ENCODE data around the gene PRKAB1. TPM values are rescaled to one million over a fixed set of nuclear protein-coding genes. Genes with fewer than 3 reads are reported as not detected.

PRKAB1 gene
- polyA plus RNA-seq, 1 donor, result 45.1 TPM

GRCh38 chr12:119672194-119672593, 4.3 kb downstream of the PRKAB1 start:
- H3K9me3 ChIP-seq (ENCODE audit: control insufficient read depth, low read depth, low read length), result peaks cover 2% of the 10 kb centered on the region
- H3K4me1 ChIP-seq (ENCODE audit: control insufficient read depth, insufficient read depth, low read length), result peaks cover 33% of the 10 kb centered on the region
- H3K27me3 ChIP-seq (ENCODE audit: control insufficient read depth, insufficient read depth, low read length), result no peaks in the 10 kb centered on the region
- peaks cover 56% of the 10 kb centered on the region for H3K36me3 ChIP-seq (ENCODE audit: control insufficient read depth, insufficient read depth, low read length)
- no peak overlapping the region for H3K27ac ChIP-seq (ENCODE audit: low read length)
- no peak overlapping the region for H3K4me3 ChIP-seq (ENCODE audit: low read length)
- DNase-seq, result no peak
- WGBS (ENCODE audit: insufficient coverage, low lambda C conversion rate), result no CpG with 5 or more reads among the region's 8 CpGs

DNA sequence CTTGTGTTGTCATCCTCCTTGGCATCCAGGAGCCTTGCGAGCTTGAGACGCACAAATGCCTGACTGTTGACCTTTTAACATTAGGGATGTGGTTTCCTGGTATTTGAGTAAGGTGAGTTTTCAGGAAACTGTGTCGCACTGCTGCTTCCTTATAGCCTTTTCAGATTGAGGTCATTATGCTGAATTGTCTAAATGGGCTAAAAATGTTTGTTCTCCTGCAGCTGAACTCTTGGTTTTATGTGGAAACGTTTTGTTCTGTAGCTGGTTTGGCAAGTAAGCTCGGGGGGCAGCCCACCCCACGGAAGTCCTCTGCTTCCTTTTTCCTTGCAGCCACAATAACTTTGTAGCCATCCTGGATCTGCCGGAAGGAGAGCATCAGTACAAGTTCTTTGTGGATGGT, 5.7 kb downstream of the PRKAB1 start:
- Histone ChIP-seq H3K9me3 (ENCODE audit: control insufficient read depth, low read depth, low read length) (no peaks in the 10 kb centered on the region), H3K36me3 (ENCODE audit: control insufficient read depth, insufficient read depth, low read length) (peaks cover 70% of the 10 kb centered on the region), H3K27ac (ENCODE audit: low read length) (peak overlapping the region; percentile 49), H3K27me3 (ENCODE audit: control insufficient read depth, insufficient read depth, low read length) (no peaks in the 10 kb centered on the region), H3K4me3 (ENCODE audit: low read length) (no peak overlapping the region), H3K4me1 (ENCODE audit: control insufficient read depth, insufficient read depth, low read length) (peaks cover 33% of the 10 kb centered on the region)
- DNase-seq, result peak in 1 of 2 donors; percentile 27
- WGBS (ENCODE audit: insufficient coverage, low lambda C conversion rate), result no CpG with 5 or more reads among the region's 7 CpGs

DNA sequence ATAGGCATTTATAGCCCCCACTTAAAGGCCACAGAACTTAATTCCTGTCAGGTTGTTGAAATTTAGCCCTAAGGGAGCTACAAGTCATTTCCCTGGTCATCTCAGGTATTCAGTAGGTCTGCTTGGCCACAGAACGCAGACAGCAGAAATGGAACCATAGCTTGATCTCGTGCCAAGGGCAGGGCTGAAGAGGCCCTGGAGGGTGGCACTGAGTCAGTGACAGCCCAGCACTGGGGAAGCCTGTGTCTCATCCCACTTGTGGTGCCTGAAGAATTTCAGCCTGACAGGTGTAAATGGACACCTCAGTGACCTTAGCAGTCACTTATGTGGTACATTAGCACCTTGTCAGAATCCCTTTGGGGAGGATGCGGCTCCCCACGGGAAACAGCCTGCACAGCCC, 6.6 kb downstream of the PRKAB1 start:
- no peak overlapping the region for H3K27ac ChIP-seq (ENCODE audit: low read length)
- peaks cover 79% of the 10 kb centered on the region for H3K36me3 ChIP-seq (ENCODE audit: control insufficient read depth, insufficient read depth, low read length)

GRCh38 chr12:119676022-119676421, 8.1 kb downstream of the PRKAB1 start:
- Histone ChIP-seq H3K4me3 (ENCODE audit: low read length) (no peak overlapping the region), H3K27ac (ENCODE audit: low read length) (no peak overlapping the region), H3K4me1 (ENCODE audit: control insufficient read depth, insufficient read depth, low read length) (peaks cover 38% of the 10 kb centered on the region), H3K36me3 (ENCODE audit: control insufficient read depth, insufficient read depth, low read length) (peaks cover 94% of the 10 kb centered on the region), H3K27me3 (ENCODE audit: control insufficient read depth, insufficient read depth, low read length) (no peaks in the 10 kb centered on the region), H3K9me3 (ENCODE audit: control insufficient read depth, low read depth, low read length) (no peaks in the 10 kb centered on the region)
- DNase-seq, result no peak
- WGBS (ENCODE audit: insufficient coverage, low lambda C conversion rate), result 75% methylated on average over 2 of the region's 9 CpGs

More for the DNA sequence above, 6.6 kb downstream of the PRKAB1 start:
- no peak for DNase-seq
- H3K4me3 ChIP-seq (ENCODE audit: low read length), result no peak overlapping the region
- WGBS (ENCODE audit: insufficient coverage, low lambda C conversion rate), result no CpG with 5 or more reads among the region's 4 CpGs
- no peaks in the 10 kb centered on the region for H3K27me3 ChIP-seq (ENCODE audit: control insufficient read depth, insufficient read depth, low read length)
- H3K4me1 ChIP-seq (ENCODE audit: control insufficient read depth, insufficient read depth, low read length), result peaks cover 37% of the 10 kb centered on the region
- H3K9me3 ChIP-seq (ENCODE audit: control insufficient read depth, low read depth, low read length), result no peaks in the 10 kb centered on the region

- no peak overlapping the region for H3K27ac ChIP-seq (ENCODE audit: low read length)
- H3K4me1 ChIP-seq (ENCODE audit: control insufficient read depth, insufficient read depth, low read length), result peaks cover 43% of the 10 kb centered on the region
- no CpG with 5 or more reads among the region's 13 CpGs for WGBS (ENCODE audit: insufficient coverage, low lambda C conversion rate)
- H3K27me3 ChIP-seq (ENCODE audit: control insufficient read depth, insufficient read depth, low read length), result no peaks in the 10 kb centered on the region
- H3K36me3 ChIP-seq (ENCODE audit: control insufficient read depth, insufficient read depth, low read length), result peaks cover 96% of the 10 kb centered on the region
- no peak for DNase-seq
- no peak overlapping the region for H3K4me3 ChIP-seq (ENCODE audit: low read length)
- no peaks in the 10 kb centered on the region for H3K9me3 ChIP-seq (ENCODE audit: control insufficient read depth, low read depth, low read length)
These were observed 8.6 kb downstream of the PRKAB1 start for GRCh38 chr12:119676573-119676972.

GRCh38 chr12:119678459-119678858, 10.5 kb downstream of the PRKAB1 start:
- H3K27ac ChIP-seq (ENCODE audit: low read length), result no peak overlapping the region
- H3K4me1 ChIP-seq (ENCODE audit: control insufficient read depth, insufficient read depth, low read length), result peaks cover 50% of the 10 kb centered on the region
- H3K27me3 ChIP-seq (ENCODE audit: control insufficient read depth, insufficient read depth, low read length), result no peaks in the 10 kb centered on the region
- no peak for DNase-seq
- peaks cover 85% of the 10 kb centered on the region for H3K36me3 ChIP-seq (ENCODE audit: control insufficient read depth, insufficient read depth, low read length)
- no peak overlapping the region for H3K4me3 ChIP-seq (ENCODE audit: low read length)
- WGBS (ENCODE audit: insufficient coverage, low lambda C conversion rate), result no CpG with 5 or more reads among the region's 7 CpGs
- no peaks in the 10 kb centered on the region for H3K9me3 ChIP-seq (ENCODE audit: control insufficient read depth, low read depth, low read length)

GRCh38 chr12:119679081-119679480, 11.1 kb downstream of the PRKAB1 start:
- DNase-seq, result no peak
- WGBS (ENCODE audit: insufficient coverage, low lambda C conversion rate), result no CpG with 5 or more reads among the region's 5 CpGs
- H3K36me3 ChIP-seq (ENCODE audit: control insufficient read depth, insufficient read depth, low read length), result peaks cover 79% of the 10 kb centered on the region
- H3K4me1 ChIP-seq (ENCODE audit: control insufficient read depth, insufficient read depth, low read length), result peaks cover 48% of the 10 kb centered on the region
- no peak overlapping the region for H3K4me3 ChIP-seq (ENCODE audit: low read length)
- H3K27ac ChIP-seq (ENCODE audit: low read length), result peak overlapping the region; percentile 84
- no peaks in the 10 kb centered on the region for H3K9me3 ChIP-seq (ENCODE audit: control insufficient read depth, low read depth, low read length)
- H3K27me3 ChIP-seq (ENCODE audit: control insufficient read depth, insufficient read depth, low read length), result no peaks in the 10 kb centered on the region

DNA sequence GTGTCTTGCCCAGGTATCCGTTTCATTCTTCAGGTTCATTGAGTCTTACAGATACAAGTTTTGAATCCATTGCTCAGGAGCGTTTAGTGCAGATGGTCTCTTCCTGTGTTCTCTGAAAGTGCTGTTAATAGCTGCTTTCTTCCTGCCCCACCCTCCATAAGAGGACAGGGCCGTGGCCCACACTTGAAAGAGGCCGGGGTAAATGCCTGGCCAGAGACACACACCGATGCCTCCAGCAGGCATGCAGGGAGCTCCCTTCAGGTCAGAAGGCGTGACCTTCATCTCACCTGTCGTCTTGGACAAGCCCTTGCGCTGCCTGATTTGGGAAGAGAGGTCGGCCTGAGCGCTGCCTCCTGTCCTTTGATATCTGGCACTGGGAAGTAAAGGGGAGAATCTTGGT, 11.6 kb downstream of the PRKAB1 start:
- H3K27ac ChIP-seq (ENCODE audit: low read length), result peak overlapping the region; percentile 84

GRCh38 chr12:119681111-119681510, 13.2 kb downstream of the PRKAB1 start:
- peak; percentile 82 to 92 for DNase-seq
- Histone ChIP-seq H3K4me3 (ENCODE audit: low read length) (no peak overlapping the region), H3K4me1 (ENCODE audit: control insufficient read depth, insufficient read depth, low read length) (peaks cover 63% of the 10 kb centered on the region), H3K27me3 (ENCODE audit: control insufficient read depth, insufficient read depth, low read length) (no peaks in the 10 kb centered on the region), H3K36me3 (ENCODE audit: control insufficient read depth, insufficient read depth, low read length) (peaks cover 59% of the 10 kb centered on the region), H3K27ac (ENCODE audit: low read length) (peak overlapping the region; percentile 84), H3K9me3 (ENCODE audit: control insufficient read depth, low read depth, low read length) (no peaks in the 10 kb centered on the region)
- no CpG with 5 or more reads among the region's 8 CpGs for WGBS (ENCODE audit: insufficient coverage, low lambda C conversion rate)

More for the DNA sequence above, 11.6 kb downstream of the PRKAB1 start:
- H3K9me3 ChIP-seq (ENCODE audit: control insufficient read depth, low read depth, low read length), result no peaks in the 10 kb centered on the region
- H3K4me1 ChIP-seq (ENCODE audit: control insufficient read depth, insufficient read depth, low read length), result peaks cover 52% of the 10 kb centered on the region
- no peak overlapping the region for H3K4me3 ChIP-seq (ENCODE audit: low read length)
- peaks cover 75% of the 10 kb centered on the region for H3K36me3 ChIP-seq (ENCODE audit: control insufficient read depth, insufficient read depth, low read length)
- WGBS (ENCODE audit: insufficient coverage, low lambda C conversion rate), result no CpG with 5 or more reads among the region's 10 CpGs
- no peak for DNase-seq
- no peaks in the 10 kb centered on the region for H3K27me3 ChIP-seq (ENCODE audit: control insufficient read depth, insufficient read depth, low read length)

DNA sequence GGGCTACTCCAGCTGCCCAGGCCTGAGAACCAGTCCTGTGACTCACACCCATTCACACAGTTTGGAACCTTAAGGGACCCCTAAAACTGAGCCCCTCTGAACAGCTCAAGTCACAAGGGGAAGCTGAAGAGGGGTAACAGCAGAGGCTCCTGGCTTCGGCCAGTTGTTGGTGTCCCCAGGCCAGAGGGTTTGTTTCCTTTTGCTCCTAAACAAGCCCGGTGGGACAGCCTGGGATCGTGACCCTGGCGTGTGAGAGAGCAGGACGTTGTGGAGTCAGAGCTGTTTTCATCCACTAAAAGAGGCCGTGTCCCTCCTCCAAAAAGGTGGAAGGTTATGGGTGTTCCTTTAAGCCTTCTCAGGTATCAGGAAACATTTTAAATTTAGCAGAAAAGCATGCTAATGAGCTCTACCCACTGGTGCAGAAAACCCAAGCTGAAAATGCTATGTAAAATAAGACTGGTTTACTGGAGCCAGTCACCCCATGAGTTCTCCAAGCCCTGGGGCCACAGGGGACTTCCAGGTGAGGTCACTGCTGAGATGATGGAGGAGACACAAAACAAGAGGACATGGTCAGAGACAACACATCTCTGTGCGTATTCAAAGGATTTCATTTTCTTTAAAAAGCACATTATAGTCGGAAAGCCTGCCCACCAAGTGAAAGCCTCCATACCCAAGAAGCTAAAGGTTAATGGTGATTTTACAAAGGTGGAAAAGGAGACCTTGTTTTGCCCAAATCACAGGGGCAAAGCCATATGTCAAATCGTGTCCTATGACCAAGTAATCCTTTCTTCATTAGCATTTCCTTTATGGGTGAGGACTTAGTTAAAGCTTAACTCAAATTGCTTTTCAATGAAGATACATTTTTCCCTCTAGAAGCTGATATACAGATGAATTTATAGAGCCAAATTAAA, 14.1 kb downstream of the PRKAB1 start:
- WGBS (ENCODE audit: insufficient coverage, low lambda C conversion rate), result 0% methylated on average over 1 of the region's 9 CpGs

More for the DNA sequence above, 14.1 kb downstream of the PRKAB1 start:
- Histone ChIP-seq H3K27me3 (ENCODE audit: control insufficient read depth, insufficient read depth, low read length) (no peaks in the 10 kb centered on the region), H3K4me3 (ENCODE audit: low read length) (no peak overlapping the region), H3K4me1 (ENCODE audit: control insufficient read depth, insufficient read depth, low read length) (peaks cover 67% of the 10 kb centered on the region), H3K9me3 (ENCODE audit: control insufficient read depth, low read depth, low read length) (no peaks in the 10 kb centered on the region), H3K27ac (ENCODE audit: low read length) (peak overlapping the region; percentile 84), H3K36me3 (ENCODE audit: control insufficient read depth, insufficient read depth, low read length) (peaks cover 50% of the 10 kb centered on the region)
- peak in 1 of 2 donors; percentile 54 for DNase-seq

Measured in large intestine (tissue), 3 donors.